Peyer's patch (tissue), 4 donors: ENCODE measurements around the gene CLMP.

Experiments
- POLR2A ChIP-seq, 2 donors: fragments of 450-650 bp; IDR thresholded peaks; one replicate each; pipeline ENCODE4 v1.5.1; 2017; ENCODE audit warnings: antibody characterized with exemption in 2 of 2, mild to moderate bottlenecking in 2 of 2, moderate library complexity in 2 of 2
- TF ChIP-seq, protein P1 (sequence below), 6 experiments: fragments of 450-650 bp in 4 of 6; fragments of 200-600 bp in 2 of 6; sonication (generic) in 1 of 6; IDR thresholded peaks; one replicate each; pipeline ENCODE4 v1.5.1; 2017 to 2019; ENCODE audit warnings: antibody characterized with exemption in 6 of 6, mild to moderate bottlenecking in 3 of 6, moderate library complexity in 1 of 6

DNA sequence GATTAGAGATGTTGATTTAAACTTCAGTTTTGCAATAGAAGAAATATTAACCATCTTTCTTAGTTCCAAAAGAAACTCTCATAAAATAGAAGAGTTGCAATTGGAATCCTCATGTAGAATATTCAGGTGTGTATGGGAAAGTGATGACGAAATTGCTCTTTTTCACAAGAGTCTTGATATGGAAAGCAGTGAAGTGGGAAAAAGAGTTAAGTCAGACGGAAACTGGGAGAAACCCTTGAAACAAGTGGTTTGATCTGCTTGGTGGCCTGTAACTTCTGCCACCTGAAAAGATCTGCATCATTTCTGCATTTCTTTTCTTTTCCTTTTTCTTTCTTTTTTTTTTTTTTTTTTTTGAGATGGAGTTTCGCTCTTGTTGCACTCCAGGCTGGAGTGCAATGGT lies 41.8 kb upstream of the CLMP start:
- TF ChIP-seq, protein P1, sequence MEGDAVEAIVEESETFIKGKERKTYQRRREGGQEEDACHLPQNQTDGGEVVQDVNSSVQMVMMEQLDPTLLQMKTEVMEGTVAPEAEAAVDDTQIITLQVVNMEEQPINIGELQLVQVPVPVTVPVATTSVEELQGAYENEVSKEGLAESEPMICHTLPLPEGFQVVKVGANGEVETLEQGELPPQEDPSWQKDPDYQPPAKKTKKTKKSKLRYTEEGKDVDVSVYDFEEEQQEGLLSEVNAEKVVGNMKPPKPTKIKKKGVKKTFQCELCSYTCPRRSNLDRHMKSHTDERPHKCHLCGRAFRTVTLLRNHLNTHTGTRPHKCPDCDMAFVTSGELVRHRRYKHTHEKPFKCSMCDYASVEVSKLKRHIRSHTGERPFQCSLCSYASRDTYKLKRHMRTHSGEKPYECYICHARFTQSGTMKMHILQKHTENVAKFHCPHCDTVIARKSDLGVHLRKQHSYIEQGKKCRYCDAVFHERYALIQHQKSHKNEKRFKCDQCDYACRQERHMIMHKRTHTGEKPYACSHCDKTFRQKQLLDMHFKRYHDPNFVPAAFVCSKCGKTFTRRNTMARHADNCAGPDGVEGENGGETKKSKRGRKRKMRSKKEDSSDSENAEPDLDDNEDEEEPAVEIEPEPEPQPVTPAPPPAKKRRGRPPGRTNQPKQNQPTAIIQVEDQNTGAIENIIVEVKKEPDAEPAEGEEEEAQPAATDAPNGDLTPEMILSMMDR (IDR thresholded peaks at IDR 0.05), result no peak
- TF ChIP-seq POLR2A (IDR thresholded peaks at IDR 0.05), result no peak
